Naive thymus-derived CD4-positive, alpha-beta T cell (primary cell): Measurements from ENCODE around the gene BECN2. TPM values are rescaled to one million over a fixed set of nuclear protein-coding genes. Genes with fewer than 3 reads are reported as not detected.
A peak's percentile ranks its signal among the peaks of the same experiment; 100 is the strongest.

ENCODE experiments used
- ATAC-seq: fragments of 150-1000 bp; cut with Tn5 transposase; 2 replicates; pipeline ENCODE4 v1.10.0; 2021; ENCODE audit warnings: mild to moderate bottlenecking, moderate library complexity
- CTCF ChIA-PET: fragments of 350-600 bp; sonication (Branson Sonifier 250); formaldehyde crosslinking; loops from one replicate; lab custom pipeline; 2021; ENCODE audit warnings: antibody characterized with exemption; lab: Charles Lee
- POLR2A ChIA-PET: fragments of 350-600 bp; sonication (Branson Sonifier 250); formaldehyde crosslinking; loops from one replicate; lab custom pipeline; 2021; ENCODE audit warnings: antibody characterized with exemption, inconsistent platforms; lab: Charles Lee
- DNase-seq, 9 donors: peaks; one replicate each; pipeline versions ENCODE4 v3.0.0 to v3.0.0-alpha.2; 2020 to 2022; ENCODE audit warnings: mixed read lengths in 1 of 9
- H3K27ac ChIP-seq: one replicate; pipeline ENCODE4 v1.7.0; 2013; ENCODE audit warnings: mild to moderate bottlenecking, low read depth, low read length, moderate library complexity
- H3K27me3 ChIP-seq, 2 donors: one replicate each; pipeline ENCODE4 v1.7.0; 2013; ENCODE audit warnings: low read length in 2 of 2, mild to moderate bottlenecking in 2 of 2, moderate library complexity in 2 of 2; ENCODE audit not compliant: control insufficient read depth in 2 of 2, insufficient read depth in 2 of 2
- H3K36me3 ChIP-seq, 3 experiments: 1 replicate in 2 of 3; 2 replicates in 1 of 3; pipeline ENCODE4 v1.7.0; 2013; ENCODE audit warnings: low read length in 3 of 3, mild to moderate bottlenecking in 3 of 3, moderate library complexity in 1 of 3; ENCODE audit not compliant: insufficient read depth in 3 of 3, control insufficient read depth in 2 of 3
- H3K4me1 ChIP-seq, 2 donors: one replicate each; pipeline ENCODE4 v1.7.0; 2013; ENCODE audit warnings: low read length in 2 of 2, mild to moderate bottlenecking in 2 of 2, moderate library complexity in 1 of 2; ENCODE audit not compliant: control insufficient read depth in 2 of 2, insufficient read depth in 2 of 2
- H3K4me3 ChIP-seq: 2 replicates; pipeline ENCODE4 v1.7.0; 2013; ENCODE audit warnings: mild to moderate bottlenecking, low read length
- H3K9me3 ChIP-seq, 3 experiments: 1 replicate in 2 of 3; 2 replicates in 1 of 3; pipeline ENCODE4 v1.7.0; 2013; ENCODE audit warnings: low read length in 3 of 3; ENCODE audit not compliant: control insufficient read depth in 2 of 3
- H3K27ac Mint-ChIP-seq, 9 donors: one replicate each; pipeline ENCODE4 v1.8.0; 2020 to 2022; ENCODE audit warnings: mixed read lengths in 9 of 9, mild to moderate bottlenecking in 8 of 9, moderate library complexity in 5 of 9, inconsistent platforms in 2 of 9
- H3K27me3 Mint-ChIP-seq, 5 donors: one replicate each; pipeline ENCODE4 v1.8.0; 2021 to 2022; ENCODE audit warnings: mixed read lengths in 5 of 5, mild to moderate bottlenecking in 1 of 5
- H3K36me3 Mint-ChIP-seq, 5 donors: one replicate each; pipeline ENCODE4 v1.8.0; 2020 to 2022; ENCODE audit warnings: mixed read lengths in 5 of 5, mild to moderate bottlenecking in 3 of 5, inconsistent platforms in 1 of 5
- H3K4me1 Mint-ChIP-seq, 7 donors: one replicate each; pipeline ENCODE4 v1.8.0; 2020 to 2022; ENCODE audit warnings: mixed read lengths in 7 of 7, mild to moderate bottlenecking in 3 of 7, inconsistent platforms in 1 of 7
- H3K4me3 Mint-ChIP-seq, 10 donors: one replicate each; pipeline ENCODE4 v1.8.0; 2020 to 2022; ENCODE audit warnings: mild to moderate bottlenecking in 10 of 10, mixed read lengths in 10 of 10, moderate library complexity in 6 of 10, inconsistent platforms in 2 of 10
- H3K9me3 Mint-ChIP-seq, 11 donors: one replicate each; pipeline ENCODE4 v1.8.0; 2020 to 2022; ENCODE audit warnings: mixed read lengths in 11 of 11, mild to moderate bottlenecking in 4 of 11, inconsistent platforms in 1 of 11, moderate library complexity in 1 of 11
- intact Hi-C, 2 donors: fragments of 100-400 bp; cut with micrococcal nuclease; formaldehyde crosslinking; loops; one replicate each; pipeline ENCODE4 v1.15.1; 2023
- polyA plus RNA-seq, 2 donors: library from polyadenylated mRNA; unstranded; fragments of 300-500 nt; fragmentation: Illumina TruSeq; gene quantifications; one replicate each; pipeline ENCODE4 v1.2.3, GENCODE V29; 2021
- total RNA-seq, 6 experiments: library from RNA in 5 of 6; stranded (reverse) in 5 of 6; gene quantifications; 1 replicate in 5 of 6; 2 replicates in 1 of 6; pipeline ENCODE4 v1.2.3 and lab custom pipeline; 2021 to 2026

BECN2 gene
- total and polyA plus RNA-seq, 7 experiments from 2014 or later: not detected

- intact Hi-C loops: loop anchor here in 1 of 2 donors (10.0 kb wide), 1 partner anchor 98 kb away; no protein-coding TSS in a partner anchor
- no peaks in the 10 kb centered on the region for H3K4me1 ChIP-seq
- no peaks in the 10 kb centered on the region for H3K4me1 Mint-ChIP-seq
- H3K36me3 ChIP-seq: no peaks in the 10 kb centered on the region
- H3K27ac ChIP-seq: no peak overlapping the region
- ChIA-PET POLR2A (no interaction called here), CTCF (no interaction called here)
- H3K4me3 Mint-ChIP-seq: no peak overlapping the region
- H3K9me3 ChIP-seq: no peaks in the 10 kb centered on the region
- no peaks in the 10 kb centered on the region for H3K36me3 Mint-ChIP-seq
- no peak for DNase-seq
- no peak for ATAC-seq
- H3K27ac Mint-ChIP-seq: no peak overlapping the region
- peaks cover 0 to 3% (median 0%) of the 10 kb centered on the region in 11 donors for H3K9me3 Mint-ChIP-seq
- H3K4me3 ChIP-seq: no peak overlapping the region
- H3K27me3 ChIP-seq: no peaks in the 10 kb centered on the region
- peaks cover 0 to 9% (median 0%) of the 10 kb centered on the region in 5 donors for H3K27me3 Mint-ChIP-seq
These were observed 35.2 kb downstream of the BECN2 start for GRCh38 chr1:241992734-241993133.

- no peaks in the 10 kb centered on the region for H3K36me3 ChIP-seq
- Mint-ChIP-seq H3K27me3 (peaks cover 0 to 9% (median 0%) of the 10 kb centered on the region in 5 donors), H3K27ac (no peak overlapping the region), H3K9me3 (peaks cover 0 to 1% (median 0%) of the 10 kb centered on the region in 11 donors), H3K36me3 (no peaks in the 10 kb centered on the region), H3K4me1 (peaks cover 0 to 7% (median 5%) of the 10 kb centered on the region in 7 donors), H3K4me3 (no peak overlapping the region)
- no peaks in the 10 kb centered on the region for H3K9me3 ChIP-seq
- no peak overlapping the region for H3K4me3 ChIP-seq
- intact Hi-C loops: loop anchor here in 1 of 2 donors (10.0 kb wide), 1 partner anchor 99 kb away; no protein-coding TSS in a partner anchor
- H3K4me1 ChIP-seq: no peaks in the 10 kb centered on the region
- POLR2A ChIA-PET: no interaction called here
- ATAC-seq (no peak), DNase-seq (no peak)
- CTCF ChIA-PET: interaction anchor here (0.6 to 1.3 kb wide), 2 partner anchors 383 to 396 kb away, joined by 3 to 6 read pairs; no protein-coding TSS in a partner anchor
- H3K27ac ChIP-seq: no peak overlapping the region
- H3K27me3 ChIP-seq: no peaks in the 10 kb centered on the region
These were observed 36.6 kb downstream of the BECN2 start for GRCh38 chr1:241994171-241994570.

GRCh38 chr1:241997401-241997998 is 39.9 kb downstream of the BECN2 start:
- Mint-ChIP-seq H3K27me3 (peaks cover 0 to 6% (median 4%) of the 10 kb centered on the region in 5 donors), H3K4me1 (peaks cover 0 to 7% (median 5%) of the 10 kb centered on the region in 7 donors), H3K27ac (no peak overlapping the region), H3K36me3 (no peaks in the 10 kb centered on the region), H3K9me3 (no peaks in the 10 kb centered on the region), H3K4me3 (peak overlapping the region in 1 of 10 donors; percentile 35)
- CTCF ChIA-PET: interaction anchor here (1.7 to 3.9 kb wide), 2 partner anchors 364 to 386 kb away, joined by 3 to 35 read pairs; no protein-coding TSS in a partner anchor
- ATAC-seq (no peak), DNase-seq (no peak)
- intact Hi-C loops: loop anchor here in 1 of 2 donors (5.0 to 10.0 kb wide), 2 partner anchors 103 to 370 kb away; no protein-coding TSS in a partner anchor
- H3K4me1 ChIP-seq: no peaks in the 10 kb centered on the region
- no peaks in the 10 kb centered on the region for H3K9me3 ChIP-seq
- H3K4me3 ChIP-seq: no peak overlapping the region
- POLR2A ChIA-PET: no interaction called here
- no peaks in the 10 kb centered on the region for H3K36me3 ChIP-seq
- H3K27ac ChIP-seq: no peak overlapping the region
- H3K27me3 ChIP-seq: peaks cover 0 to 3% of the 10 kb centered on the region in 2 donors

- Mint-ChIP-seq H3K4me1 (peaks cover 0 to 7% (median 5%) of the 10 kb centered on the region in 7 donors), H3K4me3 (peak overlapping the region; percentile 16 to 68 (median 61)), H3K27me3 (peaks cover 0 to 6% (median 4%) of the 10 kb centered on the region in 5 donors), H3K9me3 (no peaks in the 10 kb centered on the region), H3K27ac (no peak overlapping the region), H3K36me3 (no peaks in the 10 kb centered on the region)
- POLR2A ChIA-PET: no interaction called here
- peak overlapping the region; percentile 39 for H3K4me3 ChIP-seq
- peak; percentile 10 to 53 (median 30) for DNase-seq
- CTCF ChIA-PET: interaction anchor here (1.7 to 3.9 kb wide), 2 partner anchors 365 to 387 kb away, joined by 3 to 35 read pairs; no protein-coding TSS in a partner anchor
- H3K9me3 ChIP-seq: no peaks in the 10 kb centered on the region
- peak; percentile 69 for ATAC-seq
- H3K27ac ChIP-seq: no peak overlapping the region
- no peaks in the 10 kb centered on the region for H3K4me1 ChIP-seq
- no peaks in the 10 kb centered on the region for H3K36me3 ChIP-seq
- intact Hi-C loops: loop anchor here (1.0 to 10.0 kb wide), 7 partner anchors 102 to 467 kb away; partner anchors contain the start of gene EXO1 (in 1 of the 2)
- H3K27me3 ChIP-seq: peaks cover 0 to 3% of the 10 kb centered on the region in 2 donors
These were observed 40.9 kb downstream of the BECN2 start for GRCh38 chr1:241998412-241998921.

GRCh38 chr1:241999026-241999425 is 41.5 kb downstream of the BECN2 start, which contains the start of gene MAP1LC3C:
MAP1LC3C (minus strand) TSS chr1:241999098; CDS start chr1:241999008, 90 bp downstream.
- intact Hi-C loops: loop anchor here (2.0 to 10.0 kb wide), 3 partner anchors 104 to 390 kb away; no protein-coding TSS in a partner anchor
- H3K27ac Mint-ChIP-seq: no peak within 1 kb of the TSS
- no peak within 1 kb of the TSS for H3K27ac ChIP-seq
- ChIA-PET POLR2A (no interaction called here), CTCF (interaction anchor here (3.9 kb wide), 1 partner anchor 388 kb away, joined by 35 read pairs; no protein-coding TSS in a partner anchor)
- no peaks in the 10 kb centered on the region for H3K9me3 Mint-ChIP-seq
- peak within 1 kb of the TSS; percentile 16 to 68 (median 61) for H3K4me3 Mint-ChIP-seq
- peaks cover 0 to 3% of the 10 kb centered on the region in 2 donors for H3K27me3 ChIP-seq
- no peaks in the 10 kb centered on the region for H3K36me3 ChIP-seq
- H3K9me3 ChIP-seq: no peaks in the 10 kb centered on the region
- no peak for DNase-seq
- H3K4me1 Mint-ChIP-seq: peaks cover 0 to 7% (median 5%) of the 10 kb centered on the region in 7 donors
- no peaks in the 10 kb centered on the region for H3K4me1 ChIP-seq
- H3K36me3 Mint-ChIP-seq: no peaks in the 10 kb centered on the region
- H3K4me3 ChIP-seq: peak within 1 kb of the TSS; percentile 39
- no peak for ATAC-seq
- H3K27me3 Mint-ChIP-seq: peaks cover 0 to 6% (median 3%) of the 10 kb centered on the region in 5 donors

GRCh38 chr1:242000434-242000833 is 42.9 kb downstream of the BECN2 start:
- POLR2A ChIA-PET: no interaction called here
- ATAC-seq: no peak
- no peak overlapping the region for H3K27ac ChIP-seq
- no peaks in the 10 kb centered on the region for H3K36me3 ChIP-seq
- Mint-ChIP-seq H3K36me3 (no peaks in the 10 kb centered on the region), H3K4me1 (peaks cover 0 to 7% (median 5%) of the 10 kb centered on the region in 7 donors), H3K27ac (no peak overlapping the region), H3K4me3 (no peak overlapping the region), H3K27me3 (peaks cover 0 to 6% (median 3%) of the 10 kb centered on the region in 5 donors), H3K9me3 (no peaks in the 10 kb centered on the region)
- no peaks in the 10 kb centered on the region for H3K9me3 ChIP-seq
- no peak overlapping the region for H3K4me3 ChIP-seq
- intact Hi-C loops: no loop called here
- CTCF ChIA-PET: interaction anchor here (0.7 kb wide), 1 partner anchor 38 kb away, joined by 3 read pairs; no protein-coding TSS in a partner anchor
- no peaks in the 10 kb centered on the region for H3K4me1 ChIP-seq
- peaks cover 0 to 3% of the 10 kb centered on the region in 2 donors for H3K27me3 ChIP-seq
- no peak for DNase-seq
